ENCODE data around the gene DCUN1D1. TPM values are rescaled to one million over a fixed set of nuclear protein-coding genes. Genes with fewer than 3 reads are reported as not detected.

Gene DCUN1D1
- total RNA-seq (20.7 TPM), polyA plus RNA-seq (13.7 TPM)
- long read RNA-seq, donor 1: 0 reads
- long read RNA-seq, donor 2: 0 reads
- long read RNA-seq, donor 3, full-length matches to known transcripts: 5 of 5 reads
- long read RNA-seq, donor 3, partial matches to known transcripts: 0 of 5 reads
- long read RNA-seq, donor 3, other reads (novel, unspliced or antisense): 0 of 5 reads
- long read RNA-seq, donor 4, full-length matches to known transcripts: 3 of 3 reads
- long read RNA-seq, donor 4, partial matches to known transcripts: 0 of 3 reads
- long read RNA-seq, donor 4, other reads (novel, unspliced or antisense): 0 of 3 reads
- long read RNA-seq, donor 5, full-length matches to known transcripts: 9 of 9 reads
- long read RNA-seq, donor 5, partial matches to known transcripts: 0 of 9 reads
- long read RNA-seq, donor 5, other reads (novel, unspliced or antisense): 0 of 9 reads
- long read RNA-seq, donor 6, full-length matches to known transcripts: 3 of 3 reads
- long read RNA-seq, donor 6, partial matches to known transcripts: 0 of 3 reads
- long read RNA-seq, donor 6, other reads (novel, unspliced or antisense): 0 of 3 reads
- long read RNA-seq, donor 7, full-length matches to known transcripts: 7 of 7 reads
- long read RNA-seq, donor 7, partial matches to known transcripts: 0 of 7 reads
- long read RNA-seq, donor 7, other reads (novel, unspliced or antisense): 0 of 7 reads
- long read RNA-seq, donor 8, full-length matches to known transcripts: 5 of 5 reads
- long read RNA-seq, donor 8, partial matches to known transcripts: 0 of 5 reads
- long read RNA-seq, donor 8, other reads (novel, unspliced or antisense): 0 of 5 reads
- long read RNA-seq, donor 9, full-length matches to known transcripts: 3 of 3 reads
- long read RNA-seq, donor 9, partial matches to known transcripts: 0 of 3 reads
- long read RNA-seq, donor 9, other reads (novel, unspliced or antisense): 0 of 3 reads
- long read RNA-seq, donor 10, full-length matches to known transcripts: 3 of 3 reads
- long read RNA-seq, donor 10, partial matches to known transcripts: 0 of 3 reads
- long read RNA-seq, donor 10, other reads (novel, unspliced or antisense): 0 of 3 reads

- WGBS: under 1% methylated on average over 106 of the region's 106 CpGs
- no peaks in the 10 kb centered on the region for H3K36me3 ChIP-seq (ENCODE audit: control insufficient read depth in 2 of 2, insufficient read depth in 2 of 2, low read length in 1 of 2)
- H3K27me3 ChIP-seq (ENCODE audit: control insufficient read depth in 2 of 2, insufficient read depth in 1 of 2, low read length in 1 of 2): no peaks in the 10 kb centered on the region
- H3K9me3 ChIP-seq (ENCODE audit: control insufficient read depth in 2 of 2, insufficient read depth in 1 of 2, low read length in 1 of 2): no peaks in the 10 kb centered on the region
- H3K4me3 ChIP-seq (ENCODE audit: low read length in 2 of 2): peak within 1 kb of the TSS; percentile 71 to 96
- peak in 7 of 9 donors; percentile 37 to 80 (median 56) for DNase-seq (ENCODE audit: low read depth in 6 of 9, low spot score in 9 of 9)
- peaks cover 9 to 19% of the 10 kb centered on the region in 2 donors for H3K4me1 ChIP-seq (ENCODE audit: control insufficient read depth in 2 of 2, insufficient read depth in 2 of 2, low read length in 2 of 2)
- peak within 1 kb of the TSS; percentile 52 to 80 for H3K27ac ChIP-seq (ENCODE audit: low read depth in 1 of 2, low read length in 1 of 2)
Measured at GRCh38 chr3:182980204-182981037, at the start of gene DCUN1D1. DCUN1D1 (minus strand) TSS chr3:182980538; CDS start chr3:182980489, 49 bp downstream.

- H3K9me3 ChIP-seq (ENCODE audit: control insufficient read depth in 2 of 2, insufficient read depth in 1 of 2, low read length in 1 of 2): no peaks in the 10 kb centered on the region
- no peak overlapping the region for H3K27ac ChIP-seq (ENCODE audit: low read depth in 1 of 2, low read length in 1 of 2)
- H3K4me1 ChIP-seq (ENCODE audit: control insufficient read depth in 2 of 2, insufficient read depth in 2 of 2, low read length in 2 of 2): no peaks in the 10 kb centered on the region
- WGBS: 98% methylated on average over 3 of the region's 3 CpGs
- peaks cover 9 to 42% of the 10 kb centered on the region in 2 donors for H3K36me3 ChIP-seq (ENCODE audit: control insufficient read depth in 2 of 2, insufficient read depth in 2 of 2, low read length in 1 of 2)
- no peak overlapping the region for H3K4me3 ChIP-seq (ENCODE audit: low read length in 2 of 2)
- no peaks in the 10 kb centered on the region for H3K27me3 ChIP-seq (ENCODE audit: control insufficient read depth in 2 of 2, insufficient read depth in 1 of 2, low read length in 1 of 2)
- no peak for DNase-seq (ENCODE audit: low read depth in 6 of 9, low spot score in 9 of 9)
Measured at GRCh38 chr3:183028416-183028815, 48.1 kb upstream of the DCUN1D1 start.

- H3K9me3 ChIP-seq (ENCODE audit: control insufficient read depth in 2 of 2, insufficient read depth in 1 of 2, low read length in 1 of 2): no peaks in the 10 kb centered on the region
- 97% methylated on average over 1 of the region's 1 CpG for WGBS
Measured at GRCh38 chr3:183027276-183027675, 46.9 kb upstream of the DCUN1D1 start.

GRCh38 chr3:183022936-183023516, 42.7 kb upstream of the DCUN1D1 start:
- Histone ChIP-seq H3K9me3 (ENCODE audit: control insufficient read depth in 2 of 2, insufficient read depth in 1 of 2, low read length in 1 of 2) (no peaks in the 10 kb centered on the region), H3K36me3 (ENCODE audit: control insufficient read depth in 2 of 2, insufficient read depth in 2 of 2, low read length in 1 of 2) (peaks cover 6 to 40% of the 10 kb centered on the region in 2 donors), H3K27me3 (ENCODE audit: control insufficient read depth in 2 of 2, insufficient read depth in 1 of 2, low read length in 1 of 2) (no peaks in the 10 kb centered on the region), H3K27ac (ENCODE audit: low read depth in 1 of 2, low read length in 1 of 2) (no peak overlapping the region), H3K4me3 (ENCODE audit: low read length in 2 of 2) (no peak overlapping the region), H3K4me1 (ENCODE audit: control insufficient read depth in 2 of 2, insufficient read depth in 2 of 2, low read length in 2 of 2) (no peaks in the 10 kb centered on the region)
- WGBS: 97% methylated on average over 3 of the region's 3 CpGs
- no peak for DNase-seq (ENCODE audit: low read depth in 6 of 9, low spot score in 9 of 9)

More at GRCh38 chr3:183027276-183027675, 46.9 kb upstream of the DCUN1D1 start:
- Histone ChIP-seq H3K4me3 (ENCODE audit: low read length in 2 of 2) (no peak overlapping the region), H3K27me3 (ENCODE audit: control insufficient read depth in 2 of 2, insufficient read depth in 1 of 2, low read length in 1 of 2) (no peaks in the 10 kb centered on the region), H3K36me3 (ENCODE audit: control insufficient read depth in 2 of 2, insufficient read depth in 2 of 2, low read length in 1 of 2) (peaks cover 5 to 36% of the 10 kb centered on the region in 2 donors), H3K4me1 (ENCODE audit: control insufficient read depth in 2 of 2, insufficient read depth in 2 of 2, low read length in 2 of 2) (no peaks in the 10 kb centered on the region), H3K27ac (ENCODE audit: low read depth in 1 of 2, low read length in 1 of 2) (no peak overlapping the region)
- DNase-seq (ENCODE audit: low read depth in 6 of 9, low spot score in 9 of 9): no peak

- 99% methylated on average over 3 of the region's 3 CpGs for WGBS
- peaks cover 13 to 36% of the 10 kb centered on the region in 2 donors for H3K36me3 ChIP-seq (ENCODE audit: control insufficient read depth in 2 of 2, insufficient read depth in 2 of 2, low read length in 1 of 2)
Measured at GRCh38 chr3:183018421-183019192, 38.3 kb upstream of the DCUN1D1 start.

GRCh38 chr3:183015185-183015584, 34.8 kb upstream of the DCUN1D1 start:
- Histone ChIP-seq H3K4me3 (ENCODE audit: low read length in 2 of 2) (no peak overlapping the region), H3K27me3 (ENCODE audit: control insufficient read depth in 2 of 2, insufficient read depth in 1 of 2, low read length in 1 of 2) (no peaks in the 10 kb centered on the region), H3K9me3 (ENCODE audit: control insufficient read depth in 2 of 2, insufficient read depth in 1 of 2, low read length in 1 of 2) (no peaks in the 10 kb centered on the region), H3K36me3 (ENCODE audit: control insufficient read depth in 2 of 2, insufficient read depth in 2 of 2, low read length in 1 of 2) (peaks cover 10 to 27% of the 10 kb centered on the region in 2 donors), H3K27ac (ENCODE audit: low read depth in 1 of 2, low read length in 1 of 2) (no peak overlapping the region), H3K4me1 (ENCODE audit: control insufficient read depth in 2 of 2, insufficient read depth in 2 of 2, low read length in 2 of 2) (no peaks in the 10 kb centered on the region)
- DNase-seq (ENCODE audit: low read depth in 6 of 9, low spot score in 9 of 9): no peak
- WGBS: 70% methylated on average over 2 of the region's 2 CpGs

More at GRCh38 chr3:183018421-183019192, 38.3 kb upstream of the DCUN1D1 start:
- H3K27ac ChIP-seq (ENCODE audit: low read depth in 1 of 2, low read length in 1 of 2): no peak overlapping the region
- DNase-seq (ENCODE audit: low read depth in 6 of 9, low spot score in 9 of 9): peak in 3 of 9 donors; percentile 7 to 44 (median 35)
- no peaks in the 10 kb centered on the region for H3K27me3 ChIP-seq (ENCODE audit: control insufficient read depth in 2 of 2, insufficient read depth in 1 of 2, low read length in 1 of 2)
- no peak overlapping the region for H3K4me3 ChIP-seq (ENCODE audit: low read length in 2 of 2)
- no peaks in the 10 kb centered on the region for H3K9me3 ChIP-seq (ENCODE audit: control insufficient read depth in 2 of 2, insufficient read depth in 1 of 2, low read length in 1 of 2)
- H3K4me1 ChIP-seq (ENCODE audit: control insufficient read depth in 2 of 2, insufficient read depth in 2 of 2, low read length in 2 of 2): no peaks in the 10 kb centered on the region

GRCh38 chr3:183013856-183014255, 33.5 kb upstream of the DCUN1D1 start:
- Histone ChIP-seq H3K4me3 (ENCODE audit: low read length in 2 of 2) (no peak overlapping the region), H3K27ac (ENCODE audit: low read depth in 1 of 2, low read length in 1 of 2) (no peak overlapping the region), H3K27me3 (ENCODE audit: control insufficient read depth in 2 of 2, insufficient read depth in 1 of 2, low read length in 1 of 2) (no peaks in the 10 kb centered on the region), H3K36me3 (ENCODE audit: control insufficient read depth in 2 of 2, insufficient read depth in 2 of 2, low read length in 1 of 2) (peaks cover 10 to 15% of the 10 kb centered on the region in 2 donors), H3K9me3 (ENCODE audit: control insufficient read depth in 2 of 2, insufficient read depth in 1 of 2, low read length in 1 of 2) (no peaks in the 10 kb centered on the region), H3K4me1 (ENCODE audit: control insufficient read depth in 2 of 2, insufficient read depth in 2 of 2, low read length in 2 of 2) (no peaks in the 10 kb centered on the region)
- WGBS: 88% methylated on average over 6 of the region's 6 CpGs
- DNase-seq (ENCODE audit: low read depth in 6 of 9, low spot score in 9 of 9): no peak
